KMS-11 (cell line): Measurements from ENCODE around the gene FBXO8.

Experiments used
- H2AFZ ChIP-seq: fragments of 200-600 bp; sonication (generic); 2 replicates; pipeline ENCODE4 v1.6.1; 2016; ENCODE audit warnings: antibody characterized with exemption, mixed run types, low read depth
- H3K27ac ChIP-seq: fragments of 200-600 bp; sonication (generic); 2 replicates; pipeline ENCODE4 v1.6.1; 2016; ENCODE audit warnings: mild to moderate bottlenecking, mixed run types
- H3K27me3 ChIP-seq: fragments of 200-600 bp; sonication (generic); 2 replicates; pipeline ENCODE4 v1.6.1; 2017; ENCODE audit warnings: mild to moderate bottlenecking, low read depth, mixed run types, moderate library complexity; ENCODE audit not compliant: insufficient read depth
- H3K36me3 ChIP-seq: fragments of 200-600 bp; sonication (generic); 2 replicates; pipeline ENCODE4 v1.6.1; 2017; ENCODE audit warnings: mild to moderate bottlenecking, mixed run types; ENCODE audit not compliant: insufficient read depth
- H3K4me1 ChIP-seq: fragments of 200-600 bp; sonication (generic); 2 replicates; pipeline ENCODE4 v1.6.1; 2016; ENCODE audit warnings: mild to moderate bottlenecking, low read depth, mixed run types; ENCODE audit not compliant: poor library complexity, severe bottlenecking
- H3K4me2 ChIP-seq: fragments of 200-600 bp; sonication (generic); 2 replicates; pipeline ENCODE4 v1.7.0; 2016; ENCODE audit warnings: mild to moderate bottlenecking, mixed run types
- H3K4me3 ChIP-seq: fragments of 200-600 bp; sonication (generic); IDR thresholded peaks from 2 replicates; pipeline ENCODE4 v1.6.1; 2017; ENCODE audit warnings: low read depth, low read length, mixed read lengths; ENCODE audit not compliant: insufficient read depth
- H3K79me2 ChIP-seq: fragments of 200-600 bp; sonication (generic); 2 replicates; pipeline ENCODE4 v1.6.1; 2016; ENCODE audit warnings: low read depth, mixed run types; ENCODE audit not compliant: insufficient read depth
- H3K9ac ChIP-seq: fragments of 200-600 bp; sonication (generic); 2 replicates; pipeline ENCODE4 v1.6.1; 2016; ENCODE audit warnings: mild to moderate bottlenecking, mixed run types
- H4K20me1 ChIP-seq: fragments of 200-600 bp; sonication (generic); 2 replicates; pipeline ENCODE4 v1.6.1; 2016; ENCODE audit warnings: mild to moderate bottlenecking, mixed run types; ENCODE audit not compliant: insufficient read depth
- CTCF ChIP-seq: fragments of 200-600 bp; sonication (generic); conservative IDR thresholded peaks from 2 replicates; pipeline ENCODE4 v1.6.1; 2017; ENCODE audit warnings: low read depth, mild to moderate bottlenecking, antibody characterized with exemption, low read length, moderate library complexity, mixed read lengths

FBXO8 gene

GRCh38 chr4:174245714-174246113, 37.8 kb downstream of the FBXO8 start:
- Histone ChIP-seq H3K27me3 (no peaks in the 10 kb centered on the region), H3K79me2 (no peaks in the 10 kb centered on the region), H3K4me1 (no peaks in the 10 kb centered on the region), H2AFZ (no peak overlapping the region), H3K4me2 (no peak overlapping the region), H3K27ac (no peak overlapping the region), H3K36me3 (no peaks in the 10 kb centered on the region), H3K9ac (no peak overlapping the region), H3K4me3 (no peak overlapping the region), H4K20me1 (no peaks in the 10 kb centered on the region)
- no peak for TF ChIP-seq CTCF

DNA sequence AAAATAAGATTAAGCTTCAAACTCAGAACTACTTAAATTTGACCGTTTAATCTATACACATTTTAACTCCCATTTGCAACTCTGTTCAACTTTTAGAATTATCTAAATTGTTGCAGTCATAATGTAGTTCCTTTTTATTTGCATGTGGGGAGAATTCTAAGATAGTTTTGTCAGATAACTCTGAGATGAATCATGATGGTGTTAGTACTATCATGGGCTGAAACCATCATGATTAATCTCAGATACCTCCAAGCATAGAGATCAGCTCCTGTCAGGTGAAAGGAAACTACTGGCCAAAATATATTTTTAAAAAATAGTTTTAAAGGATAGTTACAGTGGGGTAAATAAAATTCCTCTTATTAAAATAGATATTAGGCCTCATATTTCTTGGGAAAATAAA, 39.0 kb downstream of the FBXO8 start:
- Histone ChIP-seq H3K36me3 (no peaks in the 10 kb centered on the region), H3K9ac (no peak overlapping the region), H3K4me3 (no peak overlapping the region), H4K20me1 (no peaks in the 10 kb centered on the region), H2AFZ (no peak overlapping the region), H3K79me2 (no peaks in the 10 kb centered on the region), H3K4me1 (no peaks in the 10 kb centered on the region), H3K27ac (no peak overlapping the region), H3K27me3 (no peaks in the 10 kb centered on the region), H3K4me2 (no peak overlapping the region)
- TF ChIP-seq CTCF = no peak

DNA sequence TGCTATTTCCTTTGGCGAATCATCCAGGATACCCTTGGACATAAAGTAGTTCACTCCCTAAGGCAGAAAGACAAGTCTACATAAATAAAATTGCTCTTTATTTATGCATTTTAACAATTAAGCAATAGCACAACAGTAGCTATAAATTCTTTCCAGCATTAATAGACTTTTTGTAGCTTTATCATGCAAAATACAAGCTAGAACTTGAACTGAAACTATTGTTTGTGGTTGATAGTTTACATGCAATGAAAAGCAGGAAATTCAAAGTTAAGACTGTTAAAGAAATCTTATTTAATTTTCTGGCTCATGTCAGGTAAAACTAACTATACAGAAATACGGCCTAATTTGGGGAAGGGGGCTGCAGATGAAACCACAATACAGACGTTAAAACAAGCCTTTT, 42.3 kb downstream of the FBXO8 start:
- no peaks in the 10 kb centered on the region for H3K79me2 ChIP-seq
- TF ChIP-seq CTCF = no peak
- H3K9ac ChIP-seq = no peak overlapping the region
- no peak overlapping the region for H3K4me3 ChIP-seq
- no peaks in the 10 kb centered on the region for H3K4me1 ChIP-seq
- H3K4me2 ChIP-seq = no peak overlapping the region
- no peaks in the 10 kb centered on the region for H3K27me3 ChIP-seq
- H3K36me3 ChIP-seq = no peaks in the 10 kb centered on the region
- H3K27ac ChIP-seq = no peak overlapping the region
- H4K20me1 ChIP-seq = no peaks in the 10 kb centered on the region
- no peak overlapping the region for H2AFZ ChIP-seq

GRCh38 chr4:174236359-174236758, 47.1 kb downstream of the FBXO8 start:
- no peaks in the 10 kb centered on the region for H3K79me2 ChIP-seq
- no peaks in the 10 kb centered on the region for H3K36me3 ChIP-seq
- no peak for TF ChIP-seq CTCF
- H3K4me3 ChIP-seq = no peak overlapping the region
- H2AFZ ChIP-seq = no peak overlapping the region
- no peaks in the 10 kb centered on the region for H3K4me1 ChIP-seq
- H3K27me3 ChIP-seq = no peaks in the 10 kb centered on the region
- H3K4me2 ChIP-seq = no peak overlapping the region
- no peaks in the 10 kb centered on the region for H4K20me1 ChIP-seq
- H3K9ac ChIP-seq = no peak overlapping the region
- H3K27ac ChIP-seq = no peak overlapping the region

- Histone ChIP-seq H4K20me1 (no peaks in the 10 kb centered on the region), H3K4me1 (no peaks in the 10 kb centered on the region), H3K4me3 (no peak overlapping the region), H3K9ac (no peak overlapping the region), H3K27me3 (no peaks in the 10 kb centered on the region), H3K36me3 (no peaks in the 10 kb centered on the region), H3K79me2 (no peaks in the 10 kb centered on the region), H2AFZ (no peak overlapping the region), H3K4me2 (no peak overlapping the region), H3K27ac (no peak overlapping the region)
- no peak for TF ChIP-seq CTCF
Observed at GRCh38 chr4:174230680-174231079, 52.8 kb downstream of the FBXO8 start.
